HepG2 (cell line): ENCODE results near the gene AUTS2. TPM values are rescaled to one million over a fixed set of nuclear protein-coding genes. Genes with fewer than 3 reads are reported as not detected.

Experiments
- ATAC-seq: fragments of 200-7000 bp; cut with Tn5 transposase; 3 replicates; pipeline ENCODE4 v1.9.1; 2020; ENCODE audit warnings: mild to moderate bottlenecking, moderate library complexity
- BruUV-seq: library from RNA; stranded (reverse); fragments of 400-500 nt; replicated peaks from 2 replicates; lab custom pipeline; 2021; lab: Mats Ljungman, UMichigan
- CTCF ChIA-PET: fragments of 300-600 bp; formaldehyde crosslinking; extraction: SDS; loops from one replicate; lab custom pipeline; 2021; ENCODE audit warnings: low total read pairs, inconsistent platforms, low intra/inter-chr PET ratio; lab: Yijun Ruan, JAX
- POLR2A ChIA-PET: fragments of 350-600 bp; sonication (Branson Sonifier 250); formaldehyde crosslinking; loops from one replicate; lab custom pipeline; 2020; ENCODE audit warnings: antibody characterized with exemption, inconsistent platforms; lab: Yijun Ruan, JAX
- DNase-seq: peaks from one replicate; pipeline ENCODE4 v3.0.0-alpha.2; 2015; ENCODE audit warnings: low spot score
- FAIRE-seq: peaks from 3 replicates; lab custom pipeline; 2011; peaks lifted over from hg19 to GRCh38; lab: Jason Lieb, UNC
- H2AFZ ChIP-seq: one replicate; pipeline ENCODE4 v1.6.1; 2011; ENCODE audit warnings: low read length, inconsistent platforms
- H3K27ac ChIP-seq: fragments of 300-600 bp; 3 replicates; pipeline ENCODE4 v1.8.0; 2011; ENCODE audit warnings: mixed run types, mild to moderate bottlenecking, mixed read lengths, low read length, inconsistent platforms; ENCODE audit not compliant: insufficient read depth; ENCODE audit errors: extremely low read length
- H3K27me3 ChIP-seq, 2 experiments: fragments of 200-600 bp in 1 of 2; 2 replicates in 1 of 2; 3 replicates in 1 of 2; pipeline versions ENCODE4 v1.6.0 to v1.8.0; 2011; ENCODE audit warnings: low read length in 2 of 2, mild to moderate bottlenecking in 2 of 2, moderate library complexity in 2 of 2, inconsistent platforms in 1 of 2; ENCODE audit not compliant: insufficient read depth in 2 of 2, control insufficient read depth in 1 of 2
- H3K36me3 ChIP-seq, 2 experiments: fragments of 200-600 bp in 1 of 2; replicated peaks in 1 of 2; 2 replicates in 1 of 2; 3 replicates in 1 of 2; pipeline versions ENCODE4 v1.5.1 to v1.8.0; 2011; ENCODE audit warnings: low read length in 2 of 2, inconsistent platforms in 1 of 2; ENCODE audit not compliant: insufficient read depth in 2 of 2, control insufficient read depth in 1 of 2
- H3K4me1 ChIP-seq: 2 replicates; pipeline ENCODE4 v1.5.1; 2012; ENCODE audit warnings: low read length, inconsistent platforms; ENCODE audit not compliant: insufficient read depth
- H3K4me2 ChIP-seq: 2 replicates; pipeline ENCODE4 v1.6.0; 2011; ENCODE audit warnings: low read depth, low read length, inconsistent platforms
- H3K4me3 ChIP-seq, 3 experiments: fragments of 200-600 bp in 1 of 3; sonication (generic), shearing (Covaris generic) in 1 of 3; replicated peaks in 1 of 3; 2 replicates each; pipeline ENCODE4 v1.5.1; 2011 to 2016; ENCODE audit warnings: low read length in 3 of 3, inconsistent platforms in 2 of 3, low read depth in 2 of 3, mild to moderate bottlenecking in 2 of 3, control low read depth in 1 of 3, mixed read lengths in 1 of 3; ENCODE audit not compliant: insufficient read depth in 1 of 3
- H3K79me2 ChIP-seq: one replicate; pipeline ENCODE4 v1.6.1; 2011; ENCODE audit warnings: low read length, inconsistent platforms; ENCODE audit not compliant: insufficient read depth
- H3K9ac ChIP-seq: 2 replicates; pipeline ENCODE4 v1.6.0; 2011; ENCODE audit warnings: mild to moderate bottlenecking, low read depth, low read length, inconsistent platforms; ENCODE audit not compliant: insufficient read depth
- H3K9me3 ChIP-seq: 2 replicates; pipeline ENCODE4 v1.5.1; 2012; ENCODE audit warnings: mild to moderate bottlenecking, low read length
- H4K20me1 ChIP-seq: 2 replicates; pipeline ENCODE4 v1.6.0; 2011; ENCODE audit warnings: inconsistent platforms, mild to moderate bottlenecking, low read length, moderate library complexity; ENCODE audit not compliant: insufficient read depth
- ARNTL ChIP-seq: sonication (generic); formaldehyde crosslinking; IDR thresholded peaks from 2 replicates; pipeline ENCODE4 v1.4.0; 2020; ENCODE audit warnings: mild to moderate bottlenecking, missing genetic modification reagents
- HNRNPUL1 ChIP-seq: fragments of 200-400 bp; formaldehyde crosslinking; IDR thresholded peaks from 2 replicates; pipeline ENCODE4 v1.6.1; 2017; ENCODE audit warnings: low read depth, mild to moderate bottlenecking, low read length, moderate library complexity
- NR3C1 ChIP-seq: sonication (generic); formaldehyde crosslinking; IDR thresholded peaks from 2 replicates; pipeline ENCODE4 v1.4.0; 2020; ENCODE audit warnings: missing genetic modification reagents
- TBX2 ChIP-seq: sonication (generic); formaldehyde crosslinking; IDR thresholded peaks from 2 replicates; pipeline ENCODE4 v1.5.0; 2020; ENCODE audit warnings: missing genetic modification reagents, mild to moderate bottlenecking, borderline replicate concordance
- TMF1 ChIP-seq: sonication (generic); formaldehyde crosslinking; IDR thresholded peaks from 2 replicates; pipeline ENCODE4 v1.8.1; 2022; ENCODE audit warnings: low read depth, missing genetic modification reagents
- TOPORS ChIP-seq: sonication (generic); formaldehyde crosslinking; IDR thresholded peaks from 2 replicates; pipeline ENCODE4 v1.8.0; 2023; ENCODE audit warnings: mild to moderate bottlenecking, missing genetic modification reagents
- TSC22D2 ChIP-seq: sonication (generic); formaldehyde crosslinking; IDR thresholded peaks from 2 replicates; pipeline ENCODE4 v1.5.1; 2020; ENCODE audit warnings: missing genetic modification reagents, mild to moderate bottlenecking, borderline replicate concordance
- U2AF1 ChIP-seq: fragments of 200-400 bp; formaldehyde crosslinking; optimal IDR thresholded peaks from 2 replicates; pipeline ENCODE3; 2017; ENCODE audit warnings: mild to moderate bottlenecking, low read depth, low read length
- XRCC5 ChIP-seq: fragments of 200-400 bp; formaldehyde crosslinking; optimal IDR thresholded peaks from 2 replicates; pipeline ENCODE3; 2017; ENCODE audit warnings: mild to moderate bottlenecking, low read length
- ZBTB10 ChIP-seq: sonication (generic); formaldehyde crosslinking; IDR thresholded peaks from 2 replicates; pipeline ENCODE4 v1.4.0; 2020; ENCODE audit warnings: missing genetic modification reagents, borderline replicate concordance
- ZFP36L1 ChIP-seq: sonication (generic); formaldehyde crosslinking; IDR thresholded peaks from 2 replicates; pipeline ENCODE4 v1.8.0; 2022; ENCODE audit warnings: mild to moderate bottlenecking, missing genetic modification reagents, moderate library complexity
- ZNF230 ChIP-seq: sonication (generic); formaldehyde crosslinking; IDR thresholded peaks from 2 replicates; pipeline ENCODE4 v1.4.0; 2020; ENCODE audit warnings: mild to moderate bottlenecking, missing genetic modification reagents
- ZNF468 ChIP-seq: sonication (generic); formaldehyde crosslinking; IDR thresholded peaks from 2 replicates; pipeline ENCODE4 v1.8.0; 2022; ENCODE audit warnings: mild to moderate bottlenecking, moderate library complexity, missing genetic modification reagents
- WGBS: methylation state at CpG from one replicate; pipeline ENCODE4 v1.1.6; 2017; ENCODE audit warnings: low lambda C conversion rate; 5-methylcytosine and 5-hydroxymethylcytosine counted together
- in situ Hi-C: cut with HindIII; loops from 2 replicates; pipeline ENCODE4 v1.10.0; 2017; ENCODE audit warnings: low pct_unique_long_range_greater_than_20kb; ENCODE audit not compliant: extremely low pct_ligation_motif_present
- intact Hi-C: fragments of 100-400 bp; cut with micrococcal nuclease; formaldehyde crosslinking; loops from one replicate; pipeline ENCODE4 v1.10.0; 2022; ENCODE audit not compliant: unreplicated experiment
- polyA plus RNA-seq, 8 experiments: library from polyadenylated mRNA; depleted of rRNA in 3 of 8; stranded (reverse) in 7 of 8; unstranded in 1 of 8; fragments of >200 nt; fragmentation: Illumina TruSeq in 4 of 8; extraction: Trizol in 4 of 8; gene quantifications; 2 replicates each; pipeline versions ENCODE4 v1.2.1 to v1.2.3, GENCODE V29; 2011 to 2016; ENCODE audit warnings: low read depth in 4 of 8, missing spikeins in 1 of 8, mixed read lengths in 1 of 8; ENCODE audit not compliant: insufficient read depth in 1 of 8
- total RNA-seq, 5 experiments: library from RNA; depleted of rRNA; stranded (reverse); fragments of >200 nt; fragmentation: Illumina TruSeq; extraction: Trizol; gene quantifications; 2 replicates each; pipeline ENCODE4 v1.2.3, GENCODE V29; 2016; ENCODE audit warnings: low read depth in 1 of 5
- TF ChIP-seq, protein P1 (sequence below): sonication (generic); formaldehyde crosslinking; IDR thresholded peaks from 2 replicates; pipeline ENCODE4 v1.8.1; 2023; ENCODE audit warnings: mild to moderate bottlenecking, inconsistent platforms, moderate library complexity, missing genetic modification reagents, borderline replicate concordance
- TF ChIP-seq, protein P2 (sequence below): sonication (generic); formaldehyde crosslinking; IDR thresholded peaks from 2 replicates; pipeline ENCODE4 v1.4.0; 2020; ENCODE audit warnings: mild to moderate bottlenecking, missing genetic modification reagents, borderline replicate concordance
- TF ChIP-seq, protein P3 (sequence below): sonication (generic); formaldehyde crosslinking; IDR thresholded peaks from 2 replicates; pipeline ENCODE4 v1.8.0; 2022; ENCODE audit warnings: mild to moderate bottlenecking, missing genetic modification reagents; ENCODE audit not compliant: insufficient replicate concordance

AUTS2 gene
- total and polyA plus RNA-seq, 2 of the 13 experiments (the other 11 are each of a cell fraction or from before 2014, with no cell fraction given) = 0.38 TPM; not detected in 1

DNA sequence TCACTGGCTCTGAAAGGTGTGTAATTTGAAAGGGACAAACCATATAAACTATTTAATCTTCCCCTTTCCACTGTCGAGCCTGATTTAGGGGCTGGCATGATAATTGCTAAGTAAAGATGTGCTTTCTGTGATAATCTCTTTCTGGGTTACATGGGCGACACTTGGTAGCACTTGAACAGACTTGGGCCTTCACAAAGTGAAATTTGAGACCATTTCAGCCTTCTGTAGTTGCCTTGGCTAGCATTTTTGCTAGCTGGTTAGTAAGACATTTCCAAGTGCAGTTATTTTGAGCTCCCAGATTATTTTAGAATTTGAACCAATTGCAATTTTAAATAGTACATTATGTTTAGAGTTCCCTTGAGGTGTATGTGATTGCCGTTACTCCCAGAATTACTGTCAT is 1101.0 kb downstream of the AUTS2 start:
- BruUV-seq = no TSS peak
- H3K9ac ChIP-seq = no peak overlapping the region
- H3K36me3 ChIP-seq = no peaks in the 10 kb centered on the region
- in situ Hi-C loops = no loop called here
- H2AFZ ChIP-seq = no peak overlapping the region
- TF ChIP-seq ZBTB10 (CRISPR knock-in tag) (no peak), ZFP36L1 (no peak), TBX2 (CRISPR knock-in tag) (no peak), HNRNPUL1 (no peak), XRCC5 (no peak), U2AF1 (no peak), NR3C1 (CRISPR knock-in tag) (no peak), ZNF230 (CRISPR knock-in tag) (no peak), ZNF468 (CRISPR knock-in tag) (no peak), TMF1 (CRISPR knock-in tag) (no peak), TSC22D2 (no peak), ARNTL (CRISPR knock-in tag) (no peak), TOPORS (CRISPR knock-in tag) (no peak)
- TF ChIP-seq, protein P1, sequence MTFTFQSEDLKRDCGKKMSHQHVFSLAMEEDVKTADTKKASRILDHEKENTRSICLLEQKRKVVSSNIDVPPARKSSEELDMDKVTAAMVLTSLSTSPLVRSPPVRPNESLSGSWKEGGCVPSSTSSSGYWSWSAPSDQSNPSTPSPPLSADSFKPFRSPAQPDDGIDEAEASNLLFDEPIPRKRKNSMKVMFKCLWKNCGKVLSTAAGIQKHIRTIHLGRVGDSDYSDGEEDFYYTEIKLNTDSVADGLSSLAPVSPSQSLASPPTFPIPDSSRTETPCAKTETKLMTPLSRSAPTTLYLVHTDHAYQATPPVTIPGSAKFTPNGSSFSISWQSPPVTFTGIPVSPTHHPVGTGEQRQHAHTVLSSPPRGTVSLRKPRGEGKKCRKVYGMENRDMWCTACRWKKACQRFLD (CRISPR knock-in tag) = no peak
- TF ChIP-seq, protein P2, sequence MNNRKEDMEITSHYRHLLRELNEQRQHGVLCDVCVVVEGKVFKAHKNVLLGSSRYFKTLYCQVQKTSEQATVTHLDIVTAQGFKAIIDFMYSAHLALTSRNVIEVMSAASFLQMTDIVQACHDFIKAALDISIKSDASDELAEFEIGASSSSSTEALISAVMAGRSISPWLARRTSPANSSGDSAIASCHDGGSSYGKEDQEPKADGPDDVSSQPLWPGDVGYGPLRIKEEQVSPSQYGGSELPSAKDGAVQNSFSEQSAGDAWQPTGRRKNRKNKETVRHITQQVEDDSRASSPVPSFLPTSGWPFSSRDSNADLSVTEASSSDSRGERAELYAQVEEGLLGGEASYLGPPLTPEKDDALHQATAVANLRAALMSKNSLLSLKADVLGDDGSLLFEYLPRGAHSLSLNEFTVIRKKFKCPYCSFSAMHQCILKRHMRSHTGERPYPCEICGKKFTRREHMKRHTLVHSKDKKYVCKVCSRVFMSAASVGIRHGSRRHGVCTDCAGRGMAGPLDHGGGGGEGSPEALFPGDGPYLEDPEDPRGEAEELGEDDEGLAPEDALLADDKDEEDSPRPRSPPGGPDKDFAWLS (CRISPR knock-in tag) = no peak
- TF ChIP-seq, protein P3, sequence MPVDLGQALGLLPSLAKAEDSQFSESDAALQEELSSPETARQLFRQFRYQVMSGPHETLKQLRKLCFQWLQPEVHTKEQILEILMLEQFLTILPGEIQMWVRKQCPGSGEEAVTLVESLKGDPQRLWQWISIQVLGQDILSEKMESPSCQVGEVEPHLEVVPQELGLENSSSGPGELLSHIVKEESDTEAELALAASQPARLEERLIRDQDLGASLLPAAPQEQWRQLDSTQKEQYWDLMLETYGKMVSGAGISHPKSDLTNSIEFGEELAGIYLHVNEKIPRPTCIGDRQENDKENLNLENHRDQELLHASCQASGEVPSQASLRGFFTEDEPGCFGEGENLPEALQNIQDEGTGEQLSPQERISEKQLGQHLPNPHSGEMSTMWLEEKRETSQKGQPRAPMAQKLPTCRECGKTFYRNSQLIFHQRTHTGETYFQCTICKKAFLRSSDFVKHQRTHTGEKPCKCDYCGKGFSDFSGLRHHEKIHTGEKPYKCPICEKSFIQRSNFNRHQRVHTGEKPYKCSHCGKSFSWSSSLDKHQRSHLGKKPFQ (CRISPR knock-in tag) = no peak
- no peak overlapping the region for H3K4me3 ChIP-seq
- intact Hi-C loops = loop anchor here (10.0 kb wide), 2 partner anchors 504 to 534 kb away; no protein-coding TSS in a partner anchor
- no peak for FAIRE-seq
- POLR2A ChIA-PET = no interaction called here
- H3K27ac ChIP-seq = no peak overlapping the region
- no peaks in the 10 kb centered on the region for H3K79me2 ChIP-seq
- CTCF ChIA-PET = no interaction called here
- no peaks in the 10 kb centered on the region for H4K20me1 ChIP-seq
- peaks cover 4 to 20% of the 10 kb centered on the region in 2 experiments for H3K27me3 ChIP-seq
- H3K9me3 ChIP-seq = no peaks in the 10 kb centered on the region
- no peak overlapping the region for H3K4me2 ChIP-seq
- no peak for DNase-seq
- 44% methylated on average over 3 of the region's 3 CpGs for WGBS
- ATAC-seq = no peak
- no peaks in the 10 kb centered on the region for H3K4me1 ChIP-seq
